IPS DF 6.9 (cell line): ENCODE results near the gene TEKT5.

Experiments
- DNase-seq: peaks from one replicate; pipeline ENCODE4 v3.0.0-alpha.2; 2013; ENCODE audit warnings: low read depth, low spot score
- H3K27ac ChIP-seq: one replicate; pipeline ENCODE4 v1.5.1; 2013; ENCODE audit warnings: low read length, control low read depth
- H3K27me3 ChIP-seq: 2 replicates; pipeline ENCODE4 v1.6.1; 2013; ENCODE audit warnings: mild to moderate bottlenecking, low read length; ENCODE audit not compliant: control insufficient read depth, insufficient read depth
- H3K36me3 ChIP-seq: 2 replicates; pipeline ENCODE4 v1.6.1; 2013; ENCODE audit warnings: low read length; ENCODE audit not compliant: control insufficient read depth, insufficient read depth
- H3K4me1 ChIP-seq: 2 replicates; pipeline ENCODE4 v1.6.1; 2013; ENCODE audit warnings: low read length; ENCODE audit not compliant: control insufficient read depth, insufficient read depth
- H3K4me3 ChIP-seq: 2 replicates; pipeline ENCODE4 v1.5.1; 2013; ENCODE audit warnings: mild to moderate bottlenecking, low read length
- H3K9me3 ChIP-seq: 2 replicates; pipeline ENCODE4 v1.6.1; 2013; ENCODE audit warnings: low read length, inconsistent platforms; ENCODE audit not compliant: control insufficient read depth, insufficient read depth
- WGBS: extraction: QIAGEN DNeasy Blood & Tissue Kit; methylation state at CpG from one replicate; pipeline ENCODE4 v1.1.7; 2013; ENCODE audit warnings: mixed read lengths, missing lambda C conversion rate; ENCODE audit not compliant: insufficient read length, insufficient coverage; 5-methylcytosine and 5-hydroxymethylcytosine counted together

The TEKT5 gene

DNA sequence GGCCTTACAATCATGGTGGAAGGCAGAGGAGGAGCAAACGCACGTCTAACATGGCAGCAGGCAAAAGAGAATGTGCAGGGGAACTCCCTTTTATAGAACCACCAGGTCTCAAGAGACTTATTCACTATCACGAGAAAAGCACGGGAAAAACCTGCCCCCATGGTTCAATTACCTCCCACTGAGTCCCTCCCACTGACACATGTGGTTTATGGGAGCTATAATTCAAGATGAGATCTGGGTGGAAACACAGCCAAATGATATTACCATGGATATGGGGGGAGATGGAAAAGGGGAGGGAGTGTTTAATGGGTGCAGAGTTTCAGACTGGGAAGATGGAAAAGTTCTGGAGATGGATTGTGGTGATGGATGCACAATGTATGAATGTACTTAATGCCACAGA lies 23.0 kb downstream of the TEKT5 start:
- no peaks in the 10 kb centered on the region for H3K27me3 ChIP-seq
- peaks cover 2% of the 10 kb centered on the region; the same call in 1 of the 2 replicates for H3K4me1 ChIP-seq
- no peak overlapping the region for H3K4me3 ChIP-seq
- no peak overlapping the region for H3K27ac ChIP-seq
- no CpG with 5 or more reads among the region's 4 CpGs for WGBS
- DNase-seq, result no peak
- H3K36me3 ChIP-seq, result no peaks in the 10 kb centered on the region
- no peaks in the 10 kb centered on the region for H3K9me3 ChIP-seq

- peaks cover 2% of the 10 kb centered on the region; the same call in 1 of the 2 replicates for H3K4me1 ChIP-seq
- H3K36me3 ChIP-seq, result no peaks in the 10 kb centered on the region
- no peak for DNase-seq
- no peaks in the 10 kb centered on the region for H3K27me3 ChIP-seq
- no peak overlapping the region for H3K4me3 ChIP-seq
- no peak overlapping the region for H3K27ac ChIP-seq
- no peaks in the 10 kb centered on the region for H3K9me3 ChIP-seq
- WGBS, result no CpG with 5 or more reads among the region's 4 CpGs
These were observed 24.9 kb downstream of the TEKT5 start for GRCh38 chr16:10669791-10670190.

DNA sequence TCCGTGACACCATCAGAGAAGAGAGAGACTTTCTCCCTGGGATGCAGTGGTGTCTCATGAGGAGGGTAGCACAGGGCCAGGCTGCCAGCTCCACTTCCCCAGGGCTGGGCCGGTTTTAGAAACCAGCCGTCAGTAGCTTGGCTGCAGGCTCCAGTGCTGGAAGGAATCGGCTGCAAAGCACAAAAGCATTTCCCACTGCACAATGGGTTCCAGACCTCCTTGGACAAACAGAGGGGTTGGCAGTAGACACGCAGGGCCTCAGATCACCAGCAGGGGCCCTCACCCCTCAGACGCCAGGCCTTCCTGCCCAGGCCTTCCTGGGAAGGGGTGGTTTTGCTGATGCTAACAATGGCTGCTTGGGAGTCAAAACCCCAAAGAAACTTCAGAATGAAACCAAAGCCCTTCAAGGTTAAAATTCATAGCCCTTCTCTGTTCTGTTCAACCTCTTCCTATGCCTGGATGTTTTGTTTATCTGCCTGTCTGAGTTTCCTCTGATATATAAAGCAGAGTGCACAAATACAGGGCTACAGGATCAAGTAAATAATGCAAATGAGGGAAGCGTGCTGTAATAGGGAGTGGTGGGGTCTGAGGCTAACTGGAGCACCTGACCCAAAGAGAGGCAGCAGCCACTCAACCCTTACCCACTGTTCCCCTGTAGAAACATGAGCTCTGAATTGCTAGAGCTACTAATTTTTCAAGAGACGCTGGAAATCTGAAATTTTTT lies 26.2 kb downstream of the TEKT5 start:
- Histone ChIP-seq H3K4me3 (no peak overlapping the region), H3K27me3 (no peaks in the 10 kb centered on the region), H3K27ac (no peak overlapping the region), H3K4me1 (peaks cover 2% of the 10 kb centered on the region; the same call in 1 of the 2 replicates), H3K9me3 (no peaks in the 10 kb centered on the region), H3K36me3 (no peaks in the 10 kb centered on the region)
- WGBS, result no CpG with 5 or more reads among the region's 8 CpGs
- DNase-seq, result peak; percentile 31

- Histone ChIP-seq H3K9me3 (no peaks in the 10 kb centered on the region), H3K27ac (no peak overlapping the region), H3K4me1 (peaks cover 2% of the 10 kb centered on the region; the same call in 1 of the 2 replicates), H3K27me3 (no peaks in the 10 kb centered on the region), H3K36me3 (no peaks in the 10 kb centered on the region), H3K4me3 (no peak overlapping the region)
- DNase-seq, result no peak
- no CpG with 5 or more reads among the region's 8 CpGs for WGBS
These were observed 27.5 kb downstream of the TEKT5 start for GRCh38 chr16:10667239-10667638.

DNA sequence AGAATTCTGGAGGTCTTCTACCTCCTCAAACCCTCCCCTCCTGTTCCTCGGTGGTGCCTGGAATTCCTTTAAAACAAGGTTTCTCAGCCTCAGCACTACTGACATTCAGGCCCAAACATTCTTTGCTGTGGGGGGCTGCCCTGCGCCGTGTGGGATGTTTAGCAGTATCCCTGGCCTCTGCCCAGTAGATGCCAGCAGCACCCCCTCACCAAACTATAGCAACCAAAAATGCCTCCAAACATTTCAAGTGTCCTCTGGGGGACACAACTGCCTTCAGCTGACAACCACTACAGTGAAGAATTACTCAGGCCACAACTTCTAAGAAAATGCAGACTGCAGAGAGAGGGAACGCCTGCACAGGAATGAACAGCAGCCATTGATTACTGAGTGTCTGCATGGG lies 28.4 kb downstream of the TEKT5 start:
- H3K27me3 ChIP-seq, result no peaks in the 10 kb centered on the region
- WGBS, result no CpG with 5 or more reads among the region's 4 CpGs
- no peak overlapping the region for H3K4me3 ChIP-seq
- peaks cover 2% of the 10 kb centered on the region; the same call in 1 of the 2 replicates for H3K4me1 ChIP-seq
- no peak for DNase-seq
- H3K9me3 ChIP-seq, result no peaks in the 10 kb centered on the region
- H3K36me3 ChIP-seq, result no peaks in the 10 kb centered on the region
- H3K27ac ChIP-seq, result no peak overlapping the region

- Histone ChIP-seq H3K9me3 (no peaks in the 10 kb centered on the region), H3K27me3 (no peaks in the 10 kb centered on the region), H3K27ac (no peak overlapping the region), H3K36me3 (no peaks in the 10 kb centered on the region), H3K4me1 (peaks cover 2% of the 10 kb centered on the region; the same call in 1 of the 2 replicates), H3K4me3 (no peak overlapping the region)
- WGBS, result no CpG with 5 or more reads among the region's 7 CpGs
- no peak for DNase-seq
These were observed 29.6 kb downstream of the TEKT5 start for GRCh38 chr16:10665166-10665565.

DNA sequence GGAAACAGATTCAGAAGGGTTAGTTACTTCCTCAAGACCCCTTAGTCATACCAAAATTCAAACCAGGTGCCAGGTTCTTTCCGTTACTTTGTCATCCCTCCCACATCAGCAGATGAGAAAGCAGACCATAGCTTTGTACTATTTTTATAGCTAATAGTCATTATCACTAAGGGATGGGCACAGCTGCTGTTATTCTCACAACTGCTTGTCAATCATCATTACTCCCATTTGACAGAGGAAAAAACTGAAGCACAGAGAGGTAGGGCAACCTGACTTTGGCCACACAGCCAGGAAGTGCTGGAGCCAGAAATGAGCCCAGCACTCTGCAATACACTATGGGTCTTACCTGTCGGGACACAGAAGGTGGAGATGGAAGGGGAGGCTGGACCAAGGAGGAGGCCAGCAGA lies 30.0 kb downstream of the TEKT5 start:
- no peak overlapping the region for H3K27ac ChIP-seq
- H3K36me3 ChIP-seq, result no peaks in the 10 kb centered on the region
- H3K9me3 ChIP-seq, result no peaks in the 10 kb centered on the region
- no peaks in the 10 kb centered on the region for H3K27me3 ChIP-seq
- no peak for DNase-seq
- WGBS, result no CpG with 5 or more reads among the region's 2 CpGs
- H3K4me3 ChIP-seq, result no peak overlapping the region
- H3K4me1 ChIP-seq, result peaks cover 2% of the 10 kb centered on the region; the same call in 1 of the 2 replicates

DNA sequence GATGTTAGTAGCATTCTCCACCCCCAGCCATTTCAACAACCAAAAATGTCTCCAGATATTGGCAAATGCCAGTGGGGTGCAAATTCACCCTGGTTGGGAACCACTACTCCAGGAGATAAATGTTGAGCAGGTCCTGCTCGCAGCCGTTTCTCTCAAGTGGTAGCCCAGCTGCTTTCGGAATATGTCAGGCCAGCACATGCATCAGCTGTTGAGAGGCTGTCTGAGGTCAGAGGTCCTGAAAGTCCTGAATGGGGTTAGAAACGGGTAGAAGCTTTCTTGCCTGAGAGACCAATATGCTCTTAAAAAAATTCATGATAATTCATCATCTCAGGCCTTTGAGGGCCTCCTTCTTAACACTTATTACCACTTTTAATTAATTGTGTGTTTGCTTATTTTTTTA lies 31.0 kb downstream of the TEKT5 start:
- Histone ChIP-seq H3K4me3 (no peak overlapping the region), H3K9me3 (no peaks in the 10 kb centered on the region), H3K27ac (no peak overlapping the region), H3K27me3 (no peaks in the 10 kb centered on the region), H3K36me3 (no peaks in the 10 kb centered on the region), H3K4me1 (peaks cover 2% of the 10 kb centered on the region; the same call in 1 of the 2 replicates)
- DNase-seq, result no peak
- WGBS, result no CpG with 5 or more reads among the region's 4 CpGs

GRCh38 chr16:10663146-10663545 lies 31.6 kb downstream of the TEKT5 start:
- peaks cover under 1% of the 10 kb centered on the region; the same call in 1 of the 2 replicates for H3K4me1 ChIP-seq
- no peak overlapping the region for H3K4me3 ChIP-seq
- WGBS, result no CpG with 5 or more reads among the region's 1 CpG
- no peaks in the 10 kb centered on the region for H3K36me3 ChIP-seq
- DNase-seq, result no peak
- H3K27me3 ChIP-seq, result no peaks in the 10 kb centered on the region
- no peaks in the 10 kb centered on the region for H3K9me3 ChIP-seq
- H3K27ac ChIP-seq, result no peak overlapping the region

DNA sequence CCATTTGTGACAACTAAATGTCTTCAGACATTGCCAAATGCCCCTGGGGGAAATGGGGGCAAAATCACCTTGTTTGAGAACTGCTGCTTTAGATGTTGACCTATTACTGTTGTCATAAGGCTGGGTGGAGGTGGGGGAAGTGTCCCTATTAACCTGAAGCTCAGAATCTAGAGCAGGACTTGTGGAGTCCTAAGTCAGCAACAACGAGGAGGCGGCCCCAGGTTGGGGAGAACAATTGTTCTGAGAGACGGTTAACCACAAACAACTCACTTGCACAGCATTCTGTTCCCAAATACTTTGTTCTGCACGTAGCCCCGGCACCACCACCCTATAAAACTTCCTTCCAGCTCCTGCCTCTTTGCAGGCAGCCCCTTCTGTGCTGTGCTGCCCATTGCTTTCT lies 32.5 kb downstream of the TEKT5 start:
- Histone ChIP-seq H3K4me3 (no peak overlapping the region), H3K36me3 (no peaks in the 10 kb centered on the region), H3K4me1 (no peaks in the 10 kb centered on the region), H3K9me3 (no peaks in the 10 kb centered on the region), H3K27me3 (no peaks in the 10 kb centered on the region), H3K27ac (no peak overlapping the region)
- no peak for DNase-seq
- WGBS, result no CpG with 5 or more reads among the region's 5 CpGs

DNA sequence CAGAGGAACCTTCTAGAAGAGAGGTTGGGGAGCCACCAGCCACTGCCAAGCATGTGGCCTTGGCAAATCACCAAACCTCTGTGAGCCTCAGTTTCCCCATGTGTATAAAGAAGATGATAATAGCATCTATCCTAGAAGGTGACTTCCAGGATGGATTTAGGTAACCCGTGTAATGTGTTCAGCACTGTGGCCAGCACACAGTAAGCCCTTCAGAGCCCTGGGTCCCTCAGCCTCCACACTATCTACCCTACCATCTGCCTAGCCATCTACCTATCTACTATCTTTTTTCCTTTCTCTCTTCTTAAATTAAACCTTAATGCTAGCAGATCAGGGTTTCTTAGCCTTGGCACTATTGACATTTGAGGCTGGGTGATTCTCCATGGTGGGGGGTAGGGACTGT lies 33.0 kb downstream of the TEKT5 start:
- Histone ChIP-seq H3K4me3 (no peak overlapping the region), H3K27me3 (no peaks in the 10 kb centered on the region), H3K27ac (no peak overlapping the region), H3K4me1 (no peaks in the 10 kb centered on the region), H3K9me3 (no peaks in the 10 kb centered on the region), H3K36me3 (no peaks in the 10 kb centered on the region)
- no peak for DNase-seq
- WGBS, result no CpG with 5 or more reads among the region's 1 CpG
